H9 (cell line): ENCODE data around the gene IL12RB1. TPM values are rescaled to one million over a fixed set of nuclear protein-coding genes. Genes with fewer than 3 reads are reported as not detected.

Experiments
- DNase-seq: peaks from one replicate; pipeline ENCODE4 v3.0.0-alpha.2; 2017
- H2AFZ ChIP-seq: one replicate; pipeline ENCODE4 v1.6.1; 2013; ENCODE audit warnings: mild to moderate bottlenecking, low read length, control low read depth, moderate library complexity
- H2AK5ac ChIP-seq: 2 replicates; pipeline ENCODE4 v1.6.1; 2013; ENCODE audit warnings: low read length, control low read depth, mixed read lengths; ENCODE audit not compliant: insufficient read length
- H2BK120ac ChIP-seq: one replicate; pipeline ENCODE4 v1.6.1; 2013; ENCODE audit warnings: low read depth, mild to moderate bottlenecking, low read length, control low read depth, inconsistent platforms; ENCODE audit not compliant: poor library complexity, severe bottlenecking
- H2BK12ac ChIP-seq: 2 replicates; pipeline ENCODE4 v1.6.1; 2013; ENCODE audit warnings: low read length, control low read depth, mixed read lengths, low read depth; ENCODE audit not compliant: insufficient read length
- H2BK15ac ChIP-seq: 2 replicates; pipeline ENCODE4 v1.6.1; 2013; ENCODE audit warnings: low read depth, low read length, control low read depth
- H2BK20ac ChIP-seq: one replicate; pipeline ENCODE4 v1.6.1; 2013; ENCODE audit warnings: low read depth, mild to moderate bottlenecking, low read length, control low read depth, inconsistent platforms; ENCODE audit not compliant: poor library complexity, severe bottlenecking
- H2BK5ac ChIP-seq: 2 replicates; pipeline ENCODE4 v1.6.1; 2013; ENCODE audit warnings: low read length, control low read depth, mixed read lengths; ENCODE audit not compliant: insufficient read length
- H3K14ac ChIP-seq: 2 replicates; pipeline ENCODE4 v1.6.1; 2013; ENCODE audit warnings: low read length, control low read depth; ENCODE audit not compliant: insufficient read depth
- H3K18ac ChIP-seq: 2 replicates; pipeline ENCODE4 v1.6.1; 2013; ENCODE audit warnings: low read depth, mild to moderate bottlenecking, mixed read lengths, low read length, control low read depth; ENCODE audit not compliant: insufficient read length
- H3K23ac ChIP-seq: 2 replicates; pipeline ENCODE4 v1.6.1; 2013; ENCODE audit warnings: low read length, control low read depth, mixed read lengths, low read depth; ENCODE audit not compliant: insufficient read length
- H3K23me2 ChIP-seq: 2 replicates; pipeline ENCODE4 v1.6.1; 2013; ENCODE audit warnings: low read depth, mild to moderate bottlenecking, mixed read lengths, low read length, control low read depth; ENCODE audit not compliant: insufficient read length, poor library complexity, severe bottlenecking
- H3K27ac ChIP-seq: 2 replicates; pipeline ENCODE4 v1.5.1; 2013; ENCODE audit warnings: low read length, control low read depth, mixed read lengths, low read depth; ENCODE audit not compliant: insufficient read length
- H3K27me3 ChIP-seq: 2 replicates; pipeline ENCODE4 v1.6.1; 2013; ENCODE audit warnings: low read length, control low read depth, inconsistent platforms; ENCODE audit not compliant: insufficient read depth
- H3K4ac ChIP-seq: 2 replicates; pipeline ENCODE4 v1.6.1; 2013; ENCODE audit warnings: low read depth, mild to moderate bottlenecking, control low read depth, inconsistent platforms, low read length, moderate library complexity
- H3K4me1 ChIP-seq: 2 replicates; pipeline ENCODE4 v1.6.1; 2013; ENCODE audit warnings: low read length, control low read depth, inconsistent platforms; ENCODE audit not compliant: insufficient read depth
- H3K4me2 ChIP-seq: 2 replicates; pipeline ENCODE4 v1.6.1; 2013; ENCODE audit warnings: low read length, control low read depth, mixed read lengths; ENCODE audit not compliant: insufficient read length, insufficient read depth
- H3K56ac ChIP-seq: 2 replicates; pipeline ENCODE4 v1.6.1; 2013; ENCODE audit warnings: low read depth, mild to moderate bottlenecking, mixed read lengths, low read length, control low read depth; ENCODE audit not compliant: insufficient read length
- H3K79me1 ChIP-seq: 2 replicates; pipeline ENCODE4 v1.6.1; 2013; ENCODE audit warnings: low read depth, mild to moderate bottlenecking, moderate library complexity, low read length, control low read depth, inconsistent platforms; ENCODE audit not compliant: insufficient read depth, poor library complexity, severe bottlenecking
- H3K79me2 ChIP-seq: 2 replicates; pipeline ENCODE4 v1.6.1; 2013; ENCODE audit warnings: low read length, control low read depth, inconsistent platforms; ENCODE audit not compliant: insufficient read depth
- H3K9ac ChIP-seq: 2 replicates; pipeline ENCODE4 v1.6.1; 2013; ENCODE audit warnings: low read length, control low read depth, mixed read lengths; ENCODE audit not compliant: insufficient read length; ENCODE audit errors: extremely low read depth
- H3K9me3 ChIP-seq: one replicate; pipeline ENCODE4 v1.6.1; 2013; ENCODE audit warnings: low read depth, low read length, inconsistent platforms; ENCODE audit not compliant: control insufficient read depth
- H3T11ph ChIP-seq: one replicate; pipeline ENCODE4 v1.6.1; 2013; ENCODE audit warnings: mild to moderate bottlenecking, low read length, control low read depth, inconsistent platforms
- H4K20me1 ChIP-seq: one replicate; pipeline ENCODE4 v1.6.1; 2013; ENCODE audit not compliant: control insufficient read depth, insufficient read length, insufficient read depth
- H4K5ac ChIP-seq: 2 replicates; pipeline ENCODE4 v1.6.1; 2013; ENCODE audit warnings: low read depth, mild to moderate bottlenecking, mixed read lengths, low read length, control low read depth; ENCODE audit not compliant: insufficient read length
- H4K8ac ChIP-seq: replicated peaks from 2 replicates; pipeline ENCODE4 v1.6.1; 2013; ENCODE audit warnings: low read length, control low read depth, mixed read lengths, low read depth; ENCODE audit not compliant: insufficient read length
- H4K91ac ChIP-seq: 2 replicates; pipeline ENCODE4 v1.6.1; 2013; ENCODE audit warnings: low read depth, mild to moderate bottlenecking, moderate library complexity, mixed read lengths, low read length, control low read depth; ENCODE audit not compliant: insufficient read length
- H3K27ac Mint-ChIP-seq, 3 experiments: 2 replicates in 2 of 3; 3 replicates in 1 of 3; pipeline ENCODE4 v1.8.0; 2020 to 2021; ENCODE audit warnings: mixed read lengths in 3 of 3, mild to moderate bottlenecking in 1 of 3, moderate library complexity in 1 of 3
- H3K27me3 Mint-ChIP-seq: 2 replicates; pipeline ENCODE4 v1.8.0; 2021; ENCODE audit warnings: low read depth, mild to moderate bottlenecking, moderate library complexity, mixed read lengths
- H3K36me3 Mint-ChIP-seq, 3 experiments: 2 replicates in 2 of 3; 3 replicates in 1 of 3; pipeline ENCODE4 v1.8.0; 2020 to 2021; ENCODE audit warnings: low read depth in 3 of 3, mixed read lengths in 3 of 3; ENCODE audit not compliant: insufficient read depth in 1 of 3
- H3K4me1 Mint-ChIP-seq, 2 experiments: 2 replicates each; pipeline ENCODE4 v1.8.0; 2020; ENCODE audit warnings: mixed read lengths in 2 of 2
- H3K4me3 Mint-ChIP-seq, 2 experiments: 2 replicates in 1 of 2; 3 replicates in 1 of 2; pipeline ENCODE4 v1.8.0; 2020 to 2021; ENCODE audit warnings: mild to moderate bottlenecking in 2 of 2, mixed read lengths in 2 of 2, moderate library complexity in 1 of 2
- H3K9me3 Mint-ChIP-seq, 2 experiments: 2 replicates in 1 of 2; 3 replicates in 1 of 2; pipeline ENCODE4 v1.8.0; 2020; ENCODE audit warnings: mild to moderate bottlenecking in 2 of 2, mixed read lengths in 2 of 2, moderate library complexity in 1 of 2
- WGBS: extraction: QIAGEN DNeasy Blood & Tissue Kit; methylation state at CpG from one replicate; pipeline ENCODE4 v1.1.7; 2013; ENCODE audit warnings: missing lambda C conversion rate, low lambda C conversion rate, mixed read lengths; ENCODE audit not compliant: insufficient read length; ENCODE audit errors: extremely low coverage; 5-methylcytosine and 5-hydroxymethylcytosine counted together
- total RNA-seq: library from RNA; stranded (reverse); gene quantifications from 2 replicates; pipeline ENCODE4 v1.2.1, GENCODE V29; 2021
- TF ChIP-seq, protein P1 (sequence below): fragments of 200-600 bp; sonication (generic); conservative IDR thresholded peaks from 3 replicates; pipeline ENCODE4 v1.8.0; 2021; ENCODE audit warnings: antibody characterized with exemption, mild to moderate bottlenecking

IL12RB1 gene
- total RNA-seq, 1 experiment from 2014 or later: not detected

DNA sequence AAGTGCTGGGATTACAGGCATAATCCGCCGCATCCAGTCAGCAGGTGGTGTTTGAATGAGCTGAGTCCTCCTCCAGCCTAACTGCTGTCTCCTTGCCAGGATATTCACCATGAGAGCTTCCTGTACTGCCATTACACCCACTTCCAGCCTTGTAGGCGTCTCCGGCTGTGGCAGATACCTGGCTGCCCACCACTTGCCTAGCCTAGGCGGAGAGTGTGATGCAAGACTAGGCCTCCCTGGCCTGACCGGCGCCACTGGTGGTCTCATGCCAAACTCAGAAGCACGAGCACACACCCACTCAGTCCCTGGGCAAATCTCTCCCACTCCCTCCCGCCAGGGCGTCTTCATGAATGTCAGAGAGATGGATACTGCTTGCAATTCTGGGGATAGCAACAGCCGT is 16.6 kb downstream of the IL12RB1 start:
- peak overlapping the region in 1 of 3 experiments; percentile 58; a peak in 1 of 7 replicates for H3K27ac Mint-ChIP-seq

More for the DNA sequence above, 16.6 kb downstream of the IL12RB1 start:
- Histone ChIP-seq H4K91ac (no peak overlapping the region), H2BK15ac (no peak overlapping the region; the same call in 1 of the 2 replicates), H3K79me2 (no peaks in the 10 kb centered on the region), H3K14ac (peak overlapping the region; percentile 57; the same call in 1 of the 2 replicates), H3K18ac (peak overlapping the region; percentile 58), H2BK20ac (no peak overlapping the region), H2AFZ (no peak overlapping the region), H3K27me3 (no peaks in the 10 kb centered on the region), H3K4ac (no peak overlapping the region), H2AK5ac (no peak overlapping the region), H3K23ac (no peak overlapping the region), H3K9me3 (no peaks in the 10 kb centered on the region), H4K5ac (no peak overlapping the region), H3T11ph (no peak overlapping the region), H3K9ac (no peak overlapping the region), H4K20me1 (no peaks in the 10 kb centered on the region), H3K56ac (peak overlapping the region; percentile 50), H4K8ac (no peak overlapping the region), H3K23me2 (no peaks in the 10 kb centered on the region), H3K79me1 (no peaks in the 10 kb centered on the region), H2BK5ac (no peak overlapping the region), H3K27ac (no peak overlapping the region), H2BK120ac (no peak overlapping the region), H2BK12ac (no peak overlapping the region), H3K4me1 (no peaks in the 10 kb centered on the region), H3K4me2 (no peak overlapping the region)
- Mint-ChIP-seq H3K4me3 (no peak overlapping the region), H3K4me1 (peaks cover 0 to 7% of the 10 kb centered on the region in 2 experiments; a peak in 2 of 4 replicates), H3K9me3 (no peaks in the 10 kb centered on the region; a peak in 1 of 5 replicates), H3K36me3 (no peaks in the 10 kb centered on the region), H3K27me3 (peaks cover 7% of the 10 kb centered on the region)
- no peak for DNase-seq
- TF ChIP-seq, protein P1, sequence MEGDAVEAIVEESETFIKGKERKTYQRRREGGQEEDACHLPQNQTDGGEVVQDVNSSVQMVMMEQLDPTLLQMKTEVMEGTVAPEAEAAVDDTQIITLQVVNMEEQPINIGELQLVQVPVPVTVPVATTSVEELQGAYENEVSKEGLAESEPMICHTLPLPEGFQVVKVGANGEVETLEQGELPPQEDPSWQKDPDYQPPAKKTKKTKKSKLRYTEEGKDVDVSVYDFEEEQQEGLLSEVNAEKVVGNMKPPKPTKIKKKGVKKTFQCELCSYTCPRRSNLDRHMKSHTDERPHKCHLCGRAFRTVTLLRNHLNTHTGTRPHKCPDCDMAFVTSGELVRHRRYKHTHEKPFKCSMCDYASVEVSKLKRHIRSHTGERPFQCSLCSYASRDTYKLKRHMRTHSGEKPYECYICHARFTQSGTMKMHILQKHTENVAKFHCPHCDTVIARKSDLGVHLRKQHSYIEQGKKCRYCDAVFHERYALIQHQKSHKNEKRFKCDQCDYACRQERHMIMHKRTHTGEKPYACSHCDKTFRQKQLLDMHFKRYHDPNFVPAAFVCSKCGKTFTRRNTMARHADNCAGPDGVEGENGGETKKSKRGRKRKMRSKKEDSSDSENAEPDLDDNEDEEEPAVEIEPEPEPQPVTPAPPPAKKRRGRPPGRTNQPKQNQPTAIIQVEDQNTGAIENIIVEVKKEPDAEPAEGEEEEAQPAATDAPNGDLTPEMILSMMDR: no peak
- no CpG with 5 or more reads among the region's 11 CpGs for WGBS
